KMS-11 (cell line): ENCODE data around the gene PHF24.
"Not testable (repeated sequence)": the region's sequence is repeated elsewhere in the genome, so short reads cannot be mapped to it uniquely, and the experiment has no call there.

ENCODE experiments used
- H2AFZ ChIP-seq: fragments of 200-600 bp; sonication (generic); 2 replicates; pipeline ENCODE4 v1.6.1; 2016; ENCODE audit warnings: antibody characterized with exemption, mixed run types, low read depth
- H3K27ac ChIP-seq: fragments of 200-600 bp; sonication (generic); 2 replicates; pipeline ENCODE4 v1.6.1; 2016; ENCODE audit warnings: mild to moderate bottlenecking, mixed run types
- H3K27me3 ChIP-seq: fragments of 200-600 bp; sonication (generic); 2 replicates; pipeline ENCODE4 v1.6.1; 2017; ENCODE audit warnings: mild to moderate bottlenecking, low read depth, mixed run types, moderate library complexity; ENCODE audit not compliant: insufficient read depth
- H3K36me3 ChIP-seq: fragments of 200-600 bp; sonication (generic); 2 replicates; pipeline ENCODE4 v1.6.1; 2017; ENCODE audit warnings: mild to moderate bottlenecking, mixed run types; ENCODE audit not compliant: insufficient read depth
- H3K4me1 ChIP-seq: fragments of 200-600 bp; sonication (generic); 2 replicates; pipeline ENCODE4 v1.6.1; 2016; ENCODE audit warnings: mild to moderate bottlenecking, low read depth, mixed run types; ENCODE audit not compliant: poor library complexity, severe bottlenecking
- H3K4me2 ChIP-seq: fragments of 200-600 bp; sonication (generic); 2 replicates; pipeline ENCODE4 v1.7.0; 2016; ENCODE audit warnings: mild to moderate bottlenecking, mixed run types
- H3K4me3 ChIP-seq: fragments of 200-600 bp; sonication (generic); IDR thresholded peaks from 2 replicates; pipeline ENCODE4 v1.6.1; 2017; ENCODE audit warnings: low read depth, low read length, mixed read lengths; ENCODE audit not compliant: insufficient read depth
- H3K79me2 ChIP-seq: fragments of 200-600 bp; sonication (generic); 2 replicates; pipeline ENCODE4 v1.6.1; 2016; ENCODE audit warnings: low read depth, mixed run types; ENCODE audit not compliant: insufficient read depth
- H3K9ac ChIP-seq: fragments of 200-600 bp; sonication (generic); 2 replicates; pipeline ENCODE4 v1.6.1; 2016; ENCODE audit warnings: mild to moderate bottlenecking, mixed run types
- H4K20me1 ChIP-seq: fragments of 200-600 bp; sonication (generic); 2 replicates; pipeline ENCODE4 v1.6.1; 2016; ENCODE audit warnings: mild to moderate bottlenecking, mixed run types; ENCODE audit not compliant: insufficient read depth
- CTCF ChIP-seq: fragments of 200-600 bp; sonication (generic); conservative IDR thresholded peaks from 2 replicates; pipeline ENCODE4 v1.6.1; 2017; ENCODE audit warnings: low read depth, mild to moderate bottlenecking, antibody characterized with exemption, low read length, moderate library complexity, mixed read lengths

Gene PHF24

GRCh38 chr9:34948451-34948850 is 9.6 kb upstream of the PHF24 start:
- Histone ChIP-seq H3K9ac (no peak overlapping the region), H3K4me1 (no peaks in the 10 kb centered on the region), H3K79me2 (no peaks in the 10 kb centered on the region), H4K20me1 (no peaks in the 10 kb centered on the region), H3K27me3 (no peaks in the 10 kb centered on the region), H2AFZ (no peak overlapping the region), H3K4me2 (no peak overlapping the region), H3K4me3 (no peak overlapping the region), H3K27ac (no peak overlapping the region), H3K36me3 (no peaks in the 10 kb centered on the region)
- no peak for TF ChIP-seq CTCF

- no peaks in the 10 kb centered on the region for H3K36me3 ChIP-seq
- no peak for TF ChIP-seq CTCF
These were observed 3.9 kb upstream of the PHF24 start for GRCh38 chr9:34954225-34954624.

GRCh38 chr9:34956066-34956465 is 2.0 kb upstream of the PHF24 start:
- not testable (repeated sequence) for H3K27ac ChIP-seq, H4K20me1 ChIP-seq, H3K4me2 ChIP-seq, H3K4me3 ChIP-seq, H3K36me3 ChIP-seq, H2AFZ ChIP-seq, H3K9ac ChIP-seq, H3K79me2 ChIP-seq, H3K27me3 ChIP-seq, H3K4me1 ChIP-seq

More at GRCh38 chr9:34954225-34954624, 3.9 kb upstream of the PHF24 start:
- Histone ChIP-seq H3K27ac (no peak overlapping the region), H3K4me3 (no peak overlapping the region), H4K20me1 (no peaks in the 10 kb centered on the region), H2AFZ (no peak overlapping the region), H3K79me2 (no peaks in the 10 kb centered on the region), H3K4me2 (no peak overlapping the region), H3K27me3 (no peaks in the 10 kb centered on the region), H3K4me1 (no peaks in the 10 kb centered on the region), H3K9ac (no peak overlapping the region)

GRCh38 chr9:34956648-34957047 is 1.4 kb upstream of the PHF24 start:
- no peak overlapping the region for H3K4me3 ChIP-seq
- no peak for TF ChIP-seq CTCF
- H3K27ac ChIP-seq = no peak overlapping the region
- no peak overlapping the region for H3K9ac ChIP-seq
- no peak overlapping the region for H3K4me2 ChIP-seq
- no peaks in the 10 kb centered on the region for H3K79me2 ChIP-seq
- no peak overlapping the region for H2AFZ ChIP-seq
- H3K4me1 ChIP-seq = no peaks in the 10 kb centered on the region
- H3K36me3 ChIP-seq = no peaks in the 10 kb centered on the region
- H4K20me1 ChIP-seq = no peaks in the 10 kb centered on the region
- H3K27me3 ChIP-seq = no peaks in the 10 kb centered on the region

DNA sequence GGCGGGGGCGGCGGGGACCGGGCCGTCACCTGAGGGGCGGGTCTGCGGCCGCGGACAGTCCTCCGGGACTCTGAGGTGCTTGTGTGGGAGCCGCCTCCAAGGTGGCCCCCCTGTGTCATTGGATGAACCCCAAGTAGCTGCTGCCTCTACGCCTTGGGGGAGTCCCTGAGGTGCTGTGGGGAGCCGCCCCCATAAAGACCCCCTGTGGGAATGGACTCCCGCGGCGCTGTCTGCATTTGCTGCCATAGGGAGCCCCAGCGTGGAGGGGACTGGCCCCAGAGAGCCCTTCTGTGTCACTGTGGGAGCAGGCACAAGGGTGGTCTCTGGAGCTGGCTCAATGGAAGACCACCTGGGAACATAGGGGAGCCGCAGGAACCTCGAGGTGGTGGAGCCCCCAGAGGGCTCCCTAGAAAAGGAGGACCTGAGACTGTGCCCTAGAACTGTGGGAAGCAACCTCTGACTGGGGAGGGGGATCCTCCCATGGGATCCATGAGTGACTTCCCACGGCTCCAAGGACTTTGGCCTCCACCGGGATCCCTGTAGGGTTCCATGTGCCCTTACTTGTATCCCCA is 412 bp downstream of the PHF24 start:
- Histone ChIP-seq H3K4me2 (no peak overlapping the region; the same call in 1 of the 2 replicates), H2AFZ (no peak overlapping the region), H3K27me3 (no peaks in the 10 kb centered on the region), H3K27ac (no peak overlapping the region), H3K36me3 (no peaks in the 10 kb centered on the region), H3K79me2 (no peaks in the 10 kb centered on the region), H3K9ac (no peak overlapping the region), H4K20me1 (no peaks in the 10 kb centered on the region), H3K4me1 (no peaks in the 10 kb centered on the region), H3K4me3 (no peak overlapping the region)
- no peak for TF ChIP-seq CTCF
